HG02973 (cell line): Measurements from ENCODE around the gene ZBTB1.
"Not testable (repeated sequence)": the region's sequence is repeated elsewhere in the genome, so short reads cannot be mapped to it uniquely, and the experiment has no call there.

Experiments used
- ATAC-seq: cut with Tn5 transposase; IDR thresholded peaks from one replicate; pipeline ENCODE4 v1.9.1; 2021; ENCODE audit warnings: moderate library complexity; ENCODE audit not compliant: unreplicated experiment

The ZBTB1 gene

DNA sequence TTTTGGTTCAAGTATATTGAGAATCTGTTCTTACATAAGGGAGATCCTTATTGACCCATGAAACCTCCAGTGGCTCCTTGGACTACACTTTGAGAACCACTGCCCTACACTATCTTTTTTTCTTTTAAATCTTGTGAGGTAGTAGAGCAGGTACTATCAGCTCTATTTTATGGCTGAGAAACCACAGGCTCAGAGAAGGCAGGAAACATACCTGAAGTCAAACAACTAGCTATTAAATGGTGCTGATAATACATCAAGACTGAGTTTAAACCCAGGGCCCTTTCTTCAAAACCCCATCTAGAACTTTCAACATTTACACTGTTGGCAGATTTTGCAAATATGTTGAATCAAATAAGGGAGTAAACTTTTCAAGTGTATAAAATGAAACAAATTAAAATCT lies 7.8 kb upstream of the ZBTB1 start:
- ATAC-seq, result no peak

DNA sequence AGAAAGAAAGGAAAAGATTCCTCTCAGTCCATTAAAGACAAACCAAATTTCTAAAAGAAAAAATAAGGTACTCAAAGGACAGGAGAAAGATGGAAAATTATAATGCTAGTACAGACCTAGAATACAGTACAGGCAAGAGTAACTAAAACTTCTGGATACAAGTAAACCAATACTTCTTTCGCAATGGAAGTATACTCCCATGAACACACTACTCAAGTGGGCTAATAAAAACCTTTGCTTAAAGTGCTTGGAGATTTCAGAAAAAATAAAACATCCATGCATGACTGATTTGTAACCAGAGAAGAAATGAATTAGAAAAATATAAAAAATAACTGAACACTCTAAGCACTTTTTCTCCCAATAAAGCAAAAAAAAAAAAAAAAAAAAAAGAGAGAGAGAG lies 4.5 kb upstream of the ZBTB1 start:
- no peak for ATAC-seq

- ATAC-seq, result no peak
Measured at GRCh38 chr14:64501411-64502171, 3.0 kb upstream of the ZBTB1 start.

- no peak for ATAC-seq
Measured at GRCh38 chr14:64502456-64502855, 2.1 kb upstream of the ZBTB1 start.

DNA sequence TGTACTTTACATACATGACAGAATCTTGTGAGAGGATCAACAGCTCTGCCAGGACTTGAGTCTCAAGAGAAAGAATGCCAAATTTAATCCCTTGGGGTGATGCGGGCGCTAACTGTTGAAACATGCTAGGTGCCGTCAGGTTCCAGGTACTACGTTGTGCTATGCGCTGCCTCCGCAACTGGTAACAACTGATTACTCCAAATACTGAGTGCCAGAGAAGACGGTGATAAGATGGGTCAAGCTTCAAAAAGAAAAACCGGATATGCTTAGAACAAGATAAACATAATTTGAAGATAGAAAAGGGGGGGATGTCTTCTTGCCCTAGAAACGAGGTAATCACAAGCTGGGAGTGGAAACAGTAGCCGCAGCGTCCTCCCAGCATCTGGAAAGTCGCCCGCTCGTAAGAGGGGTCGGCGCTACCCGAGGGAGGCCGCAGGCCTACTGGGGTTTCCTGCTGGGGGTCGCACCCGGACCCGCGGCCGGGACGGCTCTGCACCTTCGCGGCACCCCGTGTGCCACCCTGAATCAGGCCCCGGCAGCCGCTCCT lies 1.6 kb upstream of the ZBTB1 start:
- no peak for ATAC-seq

DNA sequence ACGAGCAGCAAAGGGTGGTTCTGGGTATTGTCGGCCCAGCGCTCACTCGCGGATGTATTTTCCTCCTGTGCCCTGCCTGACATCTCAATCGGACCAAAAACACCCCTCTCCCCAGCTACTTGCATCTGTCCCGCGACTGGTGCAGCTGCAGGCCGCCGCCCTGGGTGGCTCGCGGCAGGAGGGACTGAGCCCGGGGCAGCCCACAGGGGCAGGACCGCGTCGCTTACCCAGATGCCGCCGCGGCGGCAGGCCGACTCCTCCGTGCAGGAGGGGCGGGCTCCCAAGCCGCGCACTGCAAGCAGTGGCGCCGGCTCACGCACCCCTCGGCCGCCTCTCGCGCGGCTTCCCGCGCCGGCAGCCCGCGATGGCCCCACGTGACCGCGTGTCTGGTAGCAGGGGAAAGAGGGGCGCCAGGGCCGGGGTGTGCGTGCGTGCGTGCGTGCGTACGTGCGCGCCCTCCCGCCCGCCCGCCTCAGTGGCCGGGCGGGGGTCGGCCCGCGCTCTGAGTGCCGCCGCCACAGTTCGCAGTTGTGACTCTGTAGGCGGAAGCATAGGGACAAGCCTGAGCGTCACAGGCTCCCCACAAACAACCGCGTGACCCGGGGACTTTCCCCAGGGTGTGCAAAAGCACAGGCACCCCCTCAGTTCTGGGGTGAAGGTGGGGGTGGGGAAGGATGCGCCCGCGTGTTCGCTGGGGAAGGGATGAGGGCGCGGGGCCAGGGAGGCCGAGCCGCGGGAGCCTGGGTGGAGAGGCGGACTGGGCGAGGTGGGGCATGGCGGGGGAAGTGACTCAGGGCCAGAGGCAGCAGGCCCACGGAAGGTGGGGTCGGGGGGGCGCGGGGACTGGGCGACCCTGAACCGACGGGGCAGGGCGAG lies 898 bp upstream of the ZBTB1 start, which contains the start of gene ZBTB25:
ZBTB25 (minus strand) TSS at position 405 of the 876 bp plus-strand sequence. CDS start 13,305 bp downstream, outside the sequence.
- peak; percentile 51 for ATAC-seq

GRCh38 chr14:64504897-64505794 lies 576 bp downstream of the ZBTB1 start:
- peak; percentile 26 for ATAC-seq

DNA sequence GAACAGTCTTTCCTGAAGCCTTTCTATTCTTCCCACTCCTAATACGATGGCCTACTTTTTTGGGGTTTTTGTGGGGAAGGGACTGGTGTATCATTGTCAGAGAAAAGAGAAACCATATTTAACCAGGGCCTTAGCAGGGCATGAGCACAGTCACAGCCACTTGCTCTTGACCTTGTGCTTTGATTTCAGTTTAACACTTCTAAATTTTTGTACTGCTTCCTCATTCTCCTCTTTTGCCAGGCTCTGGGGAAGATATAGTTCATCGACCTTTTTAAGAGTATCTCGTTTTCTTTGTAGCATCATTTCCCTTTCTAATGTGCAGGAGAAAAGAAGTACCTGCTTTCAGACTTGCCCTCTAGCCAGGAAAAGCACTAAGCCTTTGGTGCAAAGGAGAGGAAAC lies 2.2 kb downstream of the ZBTB1 start:
- no peak for ATAC-seq

- no peak for ATAC-seq
Measured at GRCh38 chr14:64507376-64508156, 3.0 kb downstream of the ZBTB1 start.

GRCh38 chr14:64508215-64508776 lies 3.7 kb downstream of the ZBTB1 start:
- ATAC-seq, result no peak

- no peak for ATAC-seq
Measured at GRCh38 chr14:64509036-64509435, 4.5 kb downstream of the ZBTB1 start.

DNA sequence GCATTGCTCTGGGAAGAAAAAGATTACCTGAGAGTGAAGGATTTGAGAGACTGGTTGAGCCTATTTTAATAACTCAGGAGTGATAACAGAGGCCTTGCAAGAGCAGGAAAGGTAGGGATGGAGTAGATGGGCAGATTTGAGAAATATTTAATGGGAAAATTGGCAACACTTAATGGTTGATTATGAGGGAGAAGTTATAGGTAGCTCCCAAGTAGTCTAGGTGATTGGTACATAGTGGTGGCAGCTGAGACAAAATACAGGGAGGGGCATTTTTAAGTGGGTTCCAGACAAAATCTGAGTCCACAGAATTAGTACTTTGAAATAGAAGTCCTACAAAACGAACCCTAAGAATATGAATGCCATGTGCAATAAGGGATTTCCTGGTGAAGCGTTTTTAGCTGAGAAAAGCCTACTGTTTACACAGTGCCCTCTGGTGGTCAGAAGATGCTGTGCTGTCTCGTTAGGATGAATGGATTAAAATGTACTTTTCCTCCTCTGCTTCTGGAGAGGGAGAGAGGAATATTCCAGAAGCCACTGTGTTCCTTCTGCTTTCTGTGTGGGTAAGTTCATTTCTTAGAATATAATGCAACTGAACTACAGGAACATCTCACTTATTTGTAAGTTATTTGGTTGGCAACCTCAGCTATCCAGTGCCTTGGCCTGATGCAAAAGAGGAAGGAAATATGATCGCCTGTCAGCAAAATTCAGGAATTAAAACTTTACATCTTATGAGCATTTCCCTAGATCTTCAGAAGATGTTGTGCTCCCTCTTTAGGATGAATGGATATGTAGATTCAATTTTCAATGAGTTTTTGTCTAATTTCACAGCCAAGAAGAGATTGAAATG lies 6.5 kb downstream of the ZBTB1 start:
- no peak for ATAC-seq

- ATAC-seq, result no peak
Measured at GRCh38 chr14:64513271-64513670, 8.7 kb downstream of the ZBTB1 start.

GRCh38 chr14:64515053-64515452 lies 10.5 kb downstream of the ZBTB1 start:
- no peak for ATAC-seq

- ATAC-seq, result no peak
Measured at GRCh38 chr14:64516969-64517368, 12.4 kb downstream of the ZBTB1 start.

- not testable (repeated sequence) for ATAC-seq
Measured at GRCh38 chr14:64517667-64518066, 13.1 kb downstream of the ZBTB1 start.

GRCh38 chr14:64518229-64518628 lies 13.7 kb downstream of the ZBTB1 start:
- no peak for ATAC-seq

DNA sequence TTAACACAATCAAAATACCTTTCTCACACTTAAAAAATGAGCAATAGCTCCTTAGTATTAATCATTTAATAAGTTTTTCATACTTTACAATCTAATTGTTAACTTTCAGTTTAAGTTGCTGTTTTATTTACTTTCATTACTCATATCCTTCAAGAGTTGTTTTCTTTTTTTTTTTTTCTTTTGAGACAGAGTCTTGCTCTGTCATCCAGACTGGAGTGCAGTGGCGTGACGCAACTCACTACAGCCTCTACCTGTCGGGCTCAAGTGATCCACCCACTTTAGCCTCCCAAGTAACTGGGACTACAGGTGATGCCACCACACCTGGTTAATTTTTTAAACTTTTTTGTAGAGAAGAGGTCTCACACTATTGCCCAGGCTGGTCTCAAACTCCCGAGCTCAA lies 16.1 kb downstream of the ZBTB1 start:
- no peak for ATAC-seq
